H9 (cell line): ENCODE results near the gene FAIM2. TPM values are rescaled to one million over a fixed set of nuclear protein-coding genes. Genes with fewer than 3 reads are reported as not detected.

ENCODE experiments used
- DNase-seq: peaks from one replicate; pipeline ENCODE4 v3.0.0-alpha.2; 2017
- H2AFZ ChIP-seq: one replicate; pipeline ENCODE4 v1.6.1; 2013; ENCODE audit warnings: mild to moderate bottlenecking, low read length, control low read depth, moderate library complexity
- H2AK5ac ChIP-seq: 2 replicates; pipeline ENCODE4 v1.6.1; 2013; ENCODE audit warnings: low read length, control low read depth, mixed read lengths; ENCODE audit not compliant: insufficient read length
- H2BK120ac ChIP-seq: one replicate; pipeline ENCODE4 v1.6.1; 2013; ENCODE audit warnings: low read depth, mild to moderate bottlenecking, low read length, control low read depth, inconsistent platforms; ENCODE audit not compliant: poor library complexity, severe bottlenecking
- H2BK12ac ChIP-seq: 2 replicates; pipeline ENCODE4 v1.6.1; 2013; ENCODE audit warnings: low read length, control low read depth, mixed read lengths, low read depth; ENCODE audit not compliant: insufficient read length
- H2BK15ac ChIP-seq: 2 replicates; pipeline ENCODE4 v1.6.1; 2013; ENCODE audit warnings: low read depth, low read length, control low read depth
- H2BK20ac ChIP-seq: one replicate; pipeline ENCODE4 v1.6.1; 2013; ENCODE audit warnings: low read depth, mild to moderate bottlenecking, low read length, control low read depth, inconsistent platforms; ENCODE audit not compliant: poor library complexity, severe bottlenecking
- H2BK5ac ChIP-seq: 2 replicates; pipeline ENCODE4 v1.6.1; 2013; ENCODE audit warnings: low read length, control low read depth, mixed read lengths; ENCODE audit not compliant: insufficient read length
- H3K14ac ChIP-seq: 2 replicates; pipeline ENCODE4 v1.6.1; 2013; ENCODE audit warnings: low read length, control low read depth; ENCODE audit not compliant: insufficient read depth
- H3K18ac ChIP-seq: 2 replicates; pipeline ENCODE4 v1.6.1; 2013; ENCODE audit warnings: low read depth, mild to moderate bottlenecking, mixed read lengths, low read length, control low read depth; ENCODE audit not compliant: insufficient read length
- H3K23ac ChIP-seq: 2 replicates; pipeline ENCODE4 v1.6.1; 2013; ENCODE audit warnings: low read length, control low read depth, mixed read lengths, low read depth; ENCODE audit not compliant: insufficient read length
- H3K23me2 ChIP-seq: 2 replicates; pipeline ENCODE4 v1.6.1; 2013; ENCODE audit warnings: low read depth, mild to moderate bottlenecking, mixed read lengths, low read length, control low read depth; ENCODE audit not compliant: insufficient read length, poor library complexity, severe bottlenecking
- H3K27ac ChIP-seq: 2 replicates; pipeline ENCODE4 v1.5.1; 2013; ENCODE audit warnings: low read length, control low read depth, mixed read lengths, low read depth; ENCODE audit not compliant: insufficient read length
- H3K27me3 ChIP-seq: 2 replicates; pipeline ENCODE4 v1.6.1; 2013; ENCODE audit warnings: low read length, control low read depth, inconsistent platforms; ENCODE audit not compliant: insufficient read depth
- H3K4ac ChIP-seq: 2 replicates; pipeline ENCODE4 v1.6.1; 2013; ENCODE audit warnings: low read depth, mild to moderate bottlenecking, control low read depth, inconsistent platforms, low read length, moderate library complexity
- H3K4me1 ChIP-seq: 2 replicates; pipeline ENCODE4 v1.6.1; 2013; ENCODE audit warnings: low read length, control low read depth, inconsistent platforms; ENCODE audit not compliant: insufficient read depth
- H3K4me2 ChIP-seq: 2 replicates; pipeline ENCODE4 v1.6.1; 2013; ENCODE audit warnings: low read length, control low read depth, mixed read lengths; ENCODE audit not compliant: insufficient read length, insufficient read depth
- H3K56ac ChIP-seq: 2 replicates; pipeline ENCODE4 v1.6.1; 2013; ENCODE audit warnings: low read depth, mild to moderate bottlenecking, mixed read lengths, low read length, control low read depth; ENCODE audit not compliant: insufficient read length
- H3K79me1 ChIP-seq: 2 replicates; pipeline ENCODE4 v1.6.1; 2013; ENCODE audit warnings: low read depth, mild to moderate bottlenecking, moderate library complexity, low read length, control low read depth, inconsistent platforms; ENCODE audit not compliant: insufficient read depth, poor library complexity, severe bottlenecking
- H3K79me2 ChIP-seq: 2 replicates; pipeline ENCODE4 v1.6.1; 2013; ENCODE audit warnings: low read length, control low read depth, inconsistent platforms; ENCODE audit not compliant: insufficient read depth
- H3K9ac ChIP-seq: 2 replicates; pipeline ENCODE4 v1.6.1; 2013; ENCODE audit warnings: low read length, control low read depth, mixed read lengths; ENCODE audit not compliant: insufficient read length; ENCODE audit errors: extremely low read depth
- H3K9me3 ChIP-seq: one replicate; pipeline ENCODE4 v1.6.1; 2013; ENCODE audit warnings: low read depth, low read length, inconsistent platforms; ENCODE audit not compliant: control insufficient read depth
- H3T11ph ChIP-seq: one replicate; pipeline ENCODE4 v1.6.1; 2013; ENCODE audit warnings: mild to moderate bottlenecking, low read length, control low read depth, inconsistent platforms
- H4K20me1 ChIP-seq: one replicate; pipeline ENCODE4 v1.6.1; 2013; ENCODE audit not compliant: control insufficient read depth, insufficient read length, insufficient read depth
- H4K5ac ChIP-seq: 2 replicates; pipeline ENCODE4 v1.6.1; 2013; ENCODE audit warnings: low read depth, mild to moderate bottlenecking, mixed read lengths, low read length, control low read depth; ENCODE audit not compliant: insufficient read length
- H4K8ac ChIP-seq: replicated peaks from 2 replicates; pipeline ENCODE4 v1.6.1; 2013; ENCODE audit warnings: low read length, control low read depth, mixed read lengths, low read depth; ENCODE audit not compliant: insufficient read length
- H4K91ac ChIP-seq: 2 replicates; pipeline ENCODE4 v1.6.1; 2013; ENCODE audit warnings: low read depth, mild to moderate bottlenecking, moderate library complexity, mixed read lengths, low read length, control low read depth; ENCODE audit not compliant: insufficient read length
- H3K27ac Mint-ChIP-seq, 3 experiments: 2 replicates in 2 of 3; 3 replicates in 1 of 3; pipeline ENCODE4 v1.8.0; 2020 to 2021; ENCODE audit warnings: mixed read lengths in 3 of 3, mild to moderate bottlenecking in 1 of 3, moderate library complexity in 1 of 3
- H3K27me3 Mint-ChIP-seq: 2 replicates; pipeline ENCODE4 v1.8.0; 2021; ENCODE audit warnings: low read depth, mild to moderate bottlenecking, moderate library complexity, mixed read lengths
- H3K36me3 Mint-ChIP-seq, 3 experiments: 2 replicates in 2 of 3; 3 replicates in 1 of 3; pipeline ENCODE4 v1.8.0; 2020 to 2021; ENCODE audit warnings: low read depth in 3 of 3, mixed read lengths in 3 of 3; ENCODE audit not compliant: insufficient read depth in 1 of 3
- H3K4me1 Mint-ChIP-seq, 2 experiments: 2 replicates each; pipeline ENCODE4 v1.8.0; 2020; ENCODE audit warnings: mixed read lengths in 2 of 2
- H3K4me3 Mint-ChIP-seq, 2 experiments: 2 replicates in 1 of 2; 3 replicates in 1 of 2; pipeline ENCODE4 v1.8.0; 2020 to 2021; ENCODE audit warnings: mild to moderate bottlenecking in 2 of 2, mixed read lengths in 2 of 2, moderate library complexity in 1 of 2
- H3K9me3 Mint-ChIP-seq, 2 experiments: 2 replicates in 1 of 2; 3 replicates in 1 of 2; pipeline ENCODE4 v1.8.0; 2020; ENCODE audit warnings: mild to moderate bottlenecking in 2 of 2, mixed read lengths in 2 of 2, moderate library complexity in 1 of 2
- WGBS: extraction: QIAGEN DNeasy Blood & Tissue Kit; methylation state at CpG from one replicate; pipeline ENCODE4 v1.1.7; 2013; ENCODE audit warnings: missing lambda C conversion rate, low lambda C conversion rate, mixed read lengths; ENCODE audit not compliant: insufficient read length; ENCODE audit errors: extremely low coverage; 5-methylcytosine and 5-hydroxymethylcytosine counted together
- total RNA-seq: library from RNA; stranded (reverse); gene quantifications from 2 replicates; pipeline ENCODE4 v1.2.1, GENCODE V29; 2021
- TF ChIP-seq, protein P1 (sequence below): fragments of 200-600 bp; sonication (generic); conservative IDR thresholded peaks from 3 replicates; pipeline ENCODE4 v1.8.0; 2021; ENCODE audit warnings: antibody characterized with exemption, mild to moderate bottlenecking

The FAIM2 gene
- total RNA-seq, 1 experiment from 2014 or later: 0.42 TPM

DNA sequence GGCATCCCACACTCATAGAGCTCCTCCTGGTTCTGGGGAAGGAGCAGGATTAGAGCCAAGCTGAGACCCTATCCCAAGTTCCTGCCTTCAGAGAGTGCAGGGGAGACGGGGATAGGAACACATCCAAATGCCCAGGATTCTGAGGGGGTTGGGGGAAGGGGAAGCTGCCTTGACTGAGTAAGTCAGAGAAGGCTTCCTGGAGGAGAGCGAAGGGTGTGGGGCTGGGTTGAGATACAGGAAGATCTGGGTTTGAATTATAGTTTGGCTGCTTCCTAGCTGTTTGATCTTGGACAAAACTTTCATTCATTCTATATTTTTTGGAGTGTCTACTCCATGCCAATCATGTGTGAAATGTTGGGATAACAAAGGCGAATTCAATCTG, 38.8 kb upstream of the FAIM2 start:
- Histone ChIP-seq H3K4me2 (no peak overlapping the region), H3K4ac (no peak overlapping the region), H3K79me2 (no peaks in the 10 kb centered on the region), H4K5ac (no peak overlapping the region), H3K4me1 (no peaks in the 10 kb centered on the region; the same call in 1 of the 2 replicates), H2AFZ (no peak overlapping the region), H3K23me2 (peaks cover 5% of the 10 kb centered on the region), H3K9me3 (no peaks in the 10 kb centered on the region), H2BK120ac (no peak overlapping the region), H3K23ac (no peak overlapping the region), H4K8ac (no peak overlapping the region), H2BK15ac (no peak overlapping the region), H3K27me3 (no peaks in the 10 kb centered on the region), H2AK5ac (no peak overlapping the region), H3K14ac (no peak overlapping the region), H3K18ac (peak overlapping the region; percentile 27), H3K79me1 (no peaks in the 10 kb centered on the region), H2BK12ac (no peak overlapping the region), H4K20me1 (no peaks in the 10 kb centered on the region), H3T11ph (no peak overlapping the region), H4K91ac (no peak overlapping the region), H3K56ac (no peak overlapping the region), H2BK5ac (no peak overlapping the region), H3K27ac (no peak overlapping the region), H3K9ac (no peak overlapping the region), H2BK20ac (no peak overlapping the region)
- Mint-ChIP-seq H3K36me3 (no peaks in the 10 kb centered on the region; a peak in 1 of 7 replicates), H3K9me3 (no peaks in the 10 kb centered on the region), H3K4me3 (peak overlapping the region in 1 of 2 experiments; percentile 47; a peak in 2 of 5 replicates), H3K4me1 (peaks cover 34 to 54% of the 10 kb centered on the region in 2 experiments), H3K27ac (no peak overlapping the region), H3K27me3 (peaks cover 27% of the 10 kb centered on the region)
- DNase-seq: no peak
- no CpG with 5 or more reads among the region's 3 CpGs for WGBS
- TF ChIP-seq, protein P1, sequence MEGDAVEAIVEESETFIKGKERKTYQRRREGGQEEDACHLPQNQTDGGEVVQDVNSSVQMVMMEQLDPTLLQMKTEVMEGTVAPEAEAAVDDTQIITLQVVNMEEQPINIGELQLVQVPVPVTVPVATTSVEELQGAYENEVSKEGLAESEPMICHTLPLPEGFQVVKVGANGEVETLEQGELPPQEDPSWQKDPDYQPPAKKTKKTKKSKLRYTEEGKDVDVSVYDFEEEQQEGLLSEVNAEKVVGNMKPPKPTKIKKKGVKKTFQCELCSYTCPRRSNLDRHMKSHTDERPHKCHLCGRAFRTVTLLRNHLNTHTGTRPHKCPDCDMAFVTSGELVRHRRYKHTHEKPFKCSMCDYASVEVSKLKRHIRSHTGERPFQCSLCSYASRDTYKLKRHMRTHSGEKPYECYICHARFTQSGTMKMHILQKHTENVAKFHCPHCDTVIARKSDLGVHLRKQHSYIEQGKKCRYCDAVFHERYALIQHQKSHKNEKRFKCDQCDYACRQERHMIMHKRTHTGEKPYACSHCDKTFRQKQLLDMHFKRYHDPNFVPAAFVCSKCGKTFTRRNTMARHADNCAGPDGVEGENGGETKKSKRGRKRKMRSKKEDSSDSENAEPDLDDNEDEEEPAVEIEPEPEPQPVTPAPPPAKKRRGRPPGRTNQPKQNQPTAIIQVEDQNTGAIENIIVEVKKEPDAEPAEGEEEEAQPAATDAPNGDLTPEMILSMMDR: no peak
